ENCODE results near the gene MYO5B.

DNA sequence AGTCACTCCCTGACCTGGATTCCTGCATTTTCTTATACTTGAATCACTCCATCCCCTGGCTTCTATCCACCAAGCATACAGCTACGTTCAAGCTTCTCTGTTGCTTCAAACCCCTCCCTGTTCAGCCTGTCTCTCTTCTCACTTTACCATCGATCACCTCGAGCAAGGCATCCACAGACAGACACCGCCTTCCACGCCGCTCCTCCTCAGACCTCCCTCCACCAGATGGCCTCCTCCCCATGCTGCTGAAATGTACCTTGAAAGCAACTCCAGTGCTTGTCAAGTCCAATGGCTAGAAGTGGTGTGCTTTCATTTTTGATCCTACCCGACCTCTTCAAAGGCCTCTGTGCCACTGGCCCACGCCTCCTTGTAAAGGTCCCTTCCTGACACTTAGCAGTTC is 250.3 kb downstream of the MYO5B start:
- TF ChIP-seq, protein P1, sequence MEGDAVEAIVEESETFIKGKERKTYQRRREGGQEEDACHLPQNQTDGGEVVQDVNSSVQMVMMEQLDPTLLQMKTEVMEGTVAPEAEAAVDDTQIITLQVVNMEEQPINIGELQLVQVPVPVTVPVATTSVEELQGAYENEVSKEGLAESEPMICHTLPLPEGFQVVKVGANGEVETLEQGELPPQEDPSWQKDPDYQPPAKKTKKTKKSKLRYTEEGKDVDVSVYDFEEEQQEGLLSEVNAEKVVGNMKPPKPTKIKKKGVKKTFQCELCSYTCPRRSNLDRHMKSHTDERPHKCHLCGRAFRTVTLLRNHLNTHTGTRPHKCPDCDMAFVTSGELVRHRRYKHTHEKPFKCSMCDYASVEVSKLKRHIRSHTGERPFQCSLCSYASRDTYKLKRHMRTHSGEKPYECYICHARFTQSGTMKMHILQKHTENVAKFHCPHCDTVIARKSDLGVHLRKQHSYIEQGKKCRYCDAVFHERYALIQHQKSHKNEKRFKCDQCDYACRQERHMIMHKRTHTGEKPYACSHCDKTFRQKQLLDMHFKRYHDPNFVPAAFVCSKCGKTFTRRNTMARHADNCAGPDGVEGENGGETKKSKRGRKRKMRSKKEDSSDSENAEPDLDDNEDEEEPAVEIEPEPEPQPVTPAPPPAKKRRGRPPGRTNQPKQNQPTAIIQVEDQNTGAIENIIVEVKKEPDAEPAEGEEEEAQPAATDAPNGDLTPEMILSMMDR (IDR thresholded peaks at IDR 0.05), result peak; percentile 52 to 61 (median 55)
- no peak for TF ChIP-seq POLR2A (IDR thresholded peaks at IDR 0.05; ENCODE audit: low read depth)
- no peak for TF ChIP-seq POLR2AphosphoS5 (IDR thresholded peaks at IDR 0.05)

Data from esophagus muscularis mucosa (tissue), 3 donors.